Neural progenitor cell (in vitro differentiated cells): ENCODE measurements around the gene FNDC11.

Source experiments
- CTCF ChIP-seq: fragments of 200-600 bp; sonication (generic); IDR thresholded peaks from 2 replicates; pipeline ENCODE4 v1.5.1; 2017; ENCODE audit warnings: antibody characterized with exemption, mild to moderate bottlenecking
- EZH2 ChIP-seq: fragments of 200-600 bp; sonication (generic); IDR thresholded peaks from 2 replicates; pipeline ENCODE4 v1.6.1; 2017; ENCODE audit warnings: antibody characterized with exemption, mild to moderate bottlenecking, moderate library complexity
- EZH2phosphoT487 ChIP-seq: fragments of 200-600 bp; sonication (generic); IDR thresholded peaks from 2 replicates; pipeline ENCODE4 v1.6.1; 2017; ENCODE audit warnings: antibody characterized with exemption

GRCh38 chr20:63568986-63569949 lies 15.3 kb downstream of the FNDC11 start:
- TF ChIP-seq CTCF (no peak), EZH2 (no peak), EZH2phosphoT487 (no peak)
